Neural progenitor cell (in vitro differentiated cells): Measurements from ENCODE around the gene RDX.

Source experiments
- CTCF ChIP-seq: fragments of 200-600 bp; sonication (generic); IDR thresholded peaks from 2 replicates; pipeline ENCODE4 v1.5.1; 2017; ENCODE audit warnings: antibody characterized with exemption, mild to moderate bottlenecking
- EZH2 ChIP-seq: fragments of 200-600 bp; sonication (generic); IDR thresholded peaks from 2 replicates; pipeline ENCODE4 v1.6.1; 2017; ENCODE audit warnings: antibody characterized with exemption, mild to moderate bottlenecking, moderate library complexity
- EZH2phosphoT487 ChIP-seq: fragments of 200-600 bp; sonication (generic); IDR thresholded peaks from 2 replicates; pipeline ENCODE4 v1.6.1; 2017; ENCODE audit warnings: antibody characterized with exemption

GRCh38 chr11:110153474-110153873 is 142.9 kb downstream of the RDX start:
- no peak for TF ChIP-seq CTCF
- no peak for TF ChIP-seq EZH2phosphoT487
- TF ChIP-seq EZH2: no peak
